K562 (cell line): ENCODE measurements around the gene PAN2. TPM values are rescaled to one million over a fixed set of nuclear protein-coding genes. Genes with fewer than 3 reads are reported as not detected.

ENCODE experiments used
- CBFB ChIP-seq: sonication (generic); formaldehyde crosslinking; IDR thresholded peaks from 2 replicates; pipeline ENCODE4 v1.4.0; 2020; ENCODE audit warnings: mild to moderate bottlenecking, missing genetic modification reagents
- CEBPG ChIP-seq, 3 experiments: fragments of 200-800 bp in 1 of 3; sonication (Bioruptor generic) in 1 of 3; sonication (generic) in 1 of 3; formaldehyde crosslinking in 1 of 3; IDR thresholded peaks in 2 of 3; conservative IDR thresholded peaks in 1 of 3; 2 replicates each; pipeline versions ENCODE4 v1.6.1 to v1.8.0; 2016 to 2022; ENCODE audit warnings: missing compliant biosample characterization in 2 of 3, missing genetic modification characterization in 2 of 3, mild to moderate bottlenecking in 1 of 3, missing genetic modification reagents in 1 of 3
- CREBBP ChIP-seq: IDR thresholded peaks from one replicate; pipeline ENCODE4 v1.6.1; 2012; ENCODE audit warnings: low read depth, mild to moderate bottlenecking, control low read depth, inconsistent platforms, low read length
- EP300 ChIP-seq: IDR thresholded peaks from 2 replicates; pipeline ENCODE4 v1.6.1; 2012; ENCODE audit warnings: low read length, improper control_type of control experiment
- ETS1 ChIP-seq: conservative IDR thresholded peaks from 2 replicates; pipeline ENCODE4 v1.6.1; 2011; ENCODE audit warnings: low read depth, mild to moderate bottlenecking, low read length; ENCODE audit not compliant: control insufficient read depth
- KLF1 ChIP-seq: fragments of 450-650 bp; IDR thresholded peaks from 2 replicates; pipeline ENCODE4 v1.6.1; 2016; ENCODE audit warnings: missing genetic modification characterization, missing compliant biosample characterization
- PPARD ChIP-seq: fragments of 250-450 bp; sonication (Bioruptor Pico); IDR thresholded peaks from 2 replicates; pipeline ENCODE4 v1.8.0; 2022; ENCODE audit warnings: inconsistent platforms, mild to moderate bottlenecking, moderate library complexity
- RNF2 ChIP-seq: sonication (generic); IDR thresholded peaks from 2 replicates; pipeline ENCODE4 v1.6.1; 2016
- SREBF1 ChIP-seq: fragments of 150-350 bp; IDR thresholded peaks from 2 replicates; pipeline ENCODE4 v1.6.1; 2014; ENCODE audit warnings: antibody characterized with exemption, low read depth, low read length, borderline replicate concordance
- SREBF2 ChIP-seq: sonication (generic); formaldehyde crosslinking; IDR thresholded peaks from 2 replicates; pipeline ENCODE4 v1.4.0; 2020; ENCODE audit warnings: mild to moderate bottlenecking, missing genetic modification reagents
- TFAP4 ChIP-seq: sonication (generic); formaldehyde crosslinking; IDR thresholded peaks from 2 replicates; pipeline ENCODE4 v1.8.0; 2022; ENCODE audit warnings: missing genetic modification reagents, mild to moderate bottlenecking, moderate library complexity, borderline replicate concordance
- ZBTB40 ChIP-seq, 2 experiments: fragments of 450-650 bp in 1 of 2; sonication (generic) in 1 of 2; formaldehyde crosslinking in 1 of 2; IDR thresholded peaks; 2 replicates each; pipeline versions ENCODE4 v1.7.1 to v1.9.0; 2016 to 2022; ENCODE audit warnings: inconsistent platforms in 1 of 2, mild to moderate bottlenecking in 1 of 2, missing genetic modification reagents in 1 of 2
- ZNF655 ChIP-seq: fragments of 250-450 bp; sonication (Bioruptor Pico); IDR thresholded peaks from 2 replicates; pipeline ENCODE4 v1.5.0; 2021
- ZNF79 ChIP-seq: fragments of 250-450 bp; sonication (Bioruptor Pico); IDR thresholded peaks from 2 replicates; pipeline ENCODE4 v1.4.0; 2020; ENCODE audit warnings: low read depth, mild to moderate bottlenecking, moderate library complexity
- polyA plus RNA-seq, 8 experiments: library from polyadenylated mRNA; depleted of rRNA in 4 of 8; stranded (reverse) in 5 of 8; unstranded in 3 of 8; fragments of >200 nt; fragmentation: Nextera tagmentation in 2 of 8; fragmentation: Illumina TruSeq in 1 of 8; extraction: Ambion mirVana in 2 of 8; extraction: Trizol in 1 of 8; gene quantifications; 2 replicates each; pipeline versions ENCODE4 v1.2.1 to v1.2.3, GENCODE V29; 2011 to 2014; ENCODE audit warnings: inconsistent platforms in 1 of 8, missing spikeins in 1 of 8
- total RNA-seq, 7 experiments: library from RNA; depleted of rRNA in 6 of 7; stranded (reverse); fragments of >200 nt in 6 of 7; fragmentation: Illumina TruSeq in 2 of 7; extraction: Trizol in 2 of 7; gene quantifications; 2 replicates each; pipeline versions ENCODE4 v1.2.1 to v1.2.3, GENCODE V29; 2011 to 2021; ENCODE audit warnings: low replicate concordance in 1 of 7

Gene PAN2
- total and polyA plus RNA-seq, 9 of the 15 experiments (the other 6 are each of a cell fraction or from before 2014, with no cell fraction given): 15.0 to 66.1 (median 25.9) TPM

GRCh38 chr12:56375598-56376434 lies 42.0 kb upstream of the PAN2 start (continued):
- TF ChIP-seq ZBTB40 (IDR thresholded peaks at IDR 0.05): no peak
- TF ChIP-seq ZBTB40 (CRISPR knock-in tag; IDR thresholded peaks at IDR 0.05): no peak
- no peak for TF ChIP-seq ZNF79 (CRISPR knock-in tag)
- no peak for TF ChIP-seq PPARD
- no peak for TF ChIP-seq SREBF1
- TF ChIP-seq EP300: peak; percentile 83
- no peak for TF ChIP-seq ZNF655 (CRISPR knock-in tag)
- no peak for TF ChIP-seq ETS1
- no peak for TF ChIP-seq KLF1
- TF ChIP-seq CBFB (CRISPR knock-in tag): no peak
- TF ChIP-seq CREBBP: no peak
- no peak for TF ChIP-seq CEBPG (CRISPR knock-in tag; IDR thresholded peaks at IDR 0.05)
- TF ChIP-seq CEBPG (tag; conservative IDR thresholded peaks at IDR 0.05 in 1 of 2, IDR thresholded peaks at IDR 0.05 in 1 of 2): no peak
- no peak for TF ChIP-seq TFAP4 (CRISPR knock-in tag)
- no peak for TF ChIP-seq RNF2
- no peak for TF ChIP-seq SREBF2 (CRISPR knock-in tag)
